IMR-90 (cell line): ENCODE data around the gene SMCP. TPM values are rescaled to one million over a fixed set of nuclear protein-coding genes. Genes with fewer than 3 reads are reported as not detected.

Experiments used
- ATAC-seq: fragments of 200-7000 bp; cut with Tn5 transposase; 2 replicates; pipeline ENCODE4 v1.9.1; 2020; ENCODE audit warnings: low read depth, mild to moderate bottlenecking, moderate library complexity
- Bru-seq: library from RNA; stranded (reverse); fragments of 400-500 nt; gene quantifications from one replicate; lab custom pipeline; 2021; lab: Mats Ljungman, UMichigan
- BruChase-seq, 2 experiments: library from RNA; stranded (reverse); fragments of 400-500 nt; gene quantifications; one replicate each; lab custom pipeline; 2021; lab: Mats Ljungman, UMichigan
- BruUV-seq: library from RNA; stranded (reverse); fragments of 400-500 nt; replicated peaks from 2 replicates; lab custom pipeline; 2021; lab: Mats Ljungman, UMichigan
- CTCF ChIA-PET: fragments of 300-600 bp; formaldehyde crosslinking; extraction: SDS; loops from one replicate; lab custom pipeline; 2021; ENCODE audit warnings: antibody characterized with exemption; lab: Yijun Ruan, JAX
- POLR2A ChIA-PET: fragments of 300-600 bp; sonication (Branson Sonifier 250); formaldehyde crosslinking; loops from one replicate; lab custom pipeline; 2022; ENCODE audit warnings: antibody characterized with exemption; ENCODE audit not compliant: unreplicated experiment; lab: Charles Lee
- DNase-seq: peaks from one replicate; pipeline ENCODE4 v3.0.0; 2013
- H2AFZ ChIP-seq: replicated peaks from 2 replicates; pipeline ENCODE3; 2013; ENCODE audit warnings: low read length, mild to moderate bottlenecking; ENCODE audit not compliant: poor library complexity
- H2AK5ac ChIP-seq: 2 replicates; pipeline ENCODE4 v1.6.1; 2013; ENCODE audit warnings: low read depth, low read length, inconsistent platforms
- H2AK9ac ChIP-seq: replicated peaks from 2 replicates; pipeline ENCODE3; 2013; ENCODE audit warnings: mild to moderate bottlenecking, low read depth, low read length, moderate library complexity; ENCODE audit not compliant: poor library complexity
- H2BK120ac ChIP-seq: 2 replicates; pipeline ENCODE4 v1.6.1; 2013; ENCODE audit warnings: low read depth, low read length, inconsistent platforms
- H2BK15ac ChIP-seq: 3 replicates; pipeline ENCODE4 v1.6.1; 2013; ENCODE audit warnings: low read depth, low read length, inconsistent platforms
- H2BK20ac ChIP-seq: 2 replicates; pipeline ENCODE4 v1.6.1; 2013; ENCODE audit warnings: low read depth, mild to moderate bottlenecking, inconsistent platforms, low read length, moderate library complexity
- H2BK5ac ChIP-seq: 2 replicates; pipeline ENCODE4 v1.6.1; 2013; ENCODE audit warnings: mild to moderate bottlenecking, low read depth, low read length, inconsistent platforms; ENCODE audit not compliant: poor library complexity, severe bottlenecking
- H3K14ac ChIP-seq: replicated peaks from 2 replicates; pipeline ENCODE4 v1.6.1; 2013; ENCODE audit warnings: low read depth, low read length, inconsistent platforms
- H3K18ac ChIP-seq: 2 replicates; pipeline ENCODE4 v1.6.1; 2013; ENCODE audit warnings: low read depth, low read length, control low read depth
- H3K23ac ChIP-seq: 2 replicates; pipeline ENCODE4 v1.6.1; 2013; ENCODE audit warnings: low read depth, low read length, inconsistent platforms
- H3K27ac ChIP-seq: 2 replicates; pipeline ENCODE4 v1.5.1; 2013; ENCODE audit warnings: mild to moderate bottlenecking, control low read depth, low read length; ENCODE audit not compliant: insufficient read depth
- H3K27me3 ChIP-seq: 2 replicates; pipeline ENCODE4 v1.6.1; 2013; ENCODE audit warnings: low read length; ENCODE audit not compliant: control insufficient read depth, insufficient read depth
- H3K36me3 ChIP-seq: 2 replicates; pipeline ENCODE4 v1.6.1; 2013; ENCODE audit warnings: low read length, mixed read lengths; ENCODE audit not compliant: control insufficient read depth, insufficient read depth
- H3K4ac ChIP-seq: 2 replicates; pipeline ENCODE4 v1.6.1; 2013; ENCODE audit warnings: low read depth, low read length, inconsistent platforms
- H3K4me1 ChIP-seq: 2 replicates; pipeline ENCODE4 v1.6.1; 2013; ENCODE audit warnings: low read length, mixed read lengths; ENCODE audit not compliant: control insufficient read depth, insufficient read depth
- H3K4me2 ChIP-seq: 2 replicates; pipeline ENCODE4 v1.6.1; 2013; ENCODE audit warnings: low read depth, mild to moderate bottlenecking, control low read depth, low read length, moderate library complexity
- H3K4me3 ChIP-seq: 2 replicates; pipeline ENCODE4 v1.5.1; 2013; ENCODE audit warnings: low read depth, mild to moderate bottlenecking, control low read depth, low read length, moderate library complexity; ENCODE audit not compliant: insufficient read depth
- H3K56ac ChIP-seq: 2 replicates; pipeline ENCODE4 v1.6.1; 2013; ENCODE audit warnings: low read length, inconsistent platforms; ENCODE audit not compliant: insufficient read depth; ENCODE audit errors: extremely low read depth
- H3K79me1 ChIP-seq, 2 experiments: 2 replicates each; pipeline ENCODE4 v1.6.1; 2013; ENCODE audit warnings: low read length in 2 of 2, inconsistent platforms in 1 of 2, low read depth in 1 of 2
- H3K9ac ChIP-seq: 2 replicates; pipeline ENCODE4 v1.6.1; 2013; ENCODE audit warnings: low read depth, low read length, control low read depth
- H3K9me1 ChIP-seq: 2 replicates; pipeline ENCODE4 v1.6.1; 2013; ENCODE audit warnings: low read length, inconsistent platforms; ENCODE audit not compliant: insufficient read depth
- H3K9me3 ChIP-seq: 2 replicates; pipeline ENCODE4 v1.6.1; 2013; ENCODE audit warnings: low read length; ENCODE audit not compliant: control insufficient read depth, insufficient read depth
- H4K20me1 ChIP-seq: 2 replicates; pipeline ENCODE4 v1.6.1; 2013; ENCODE audit warnings: low read length, inconsistent platforms; ENCODE audit not compliant: insufficient read depth
- H4K5ac ChIP-seq: 2 replicates; pipeline ENCODE4 v1.6.1; 2013; ENCODE audit warnings: mild to moderate bottlenecking, low read depth, low read length, control low read depth
- H4K8ac ChIP-seq, 2 experiments: 2 replicates each; pipeline ENCODE4 v1.6.1; 2013; ENCODE audit warnings: low read depth in 2 of 2, low read length in 2 of 2, control low read depth in 1 of 2, inconsistent platforms in 1 of 2
- H4K91ac ChIP-seq: 2 replicates; pipeline ENCODE4 v1.6.1; 2013; ENCODE audit warnings: low read depth, low read length, inconsistent platforms; ENCODE audit not compliant: insufficient read depth
- MAZ ChIP-seq: IDR thresholded peaks from 2 replicates; pipeline ENCODE4 v1.6.1; 2012; ENCODE audit warnings: low read depth, mild to moderate bottlenecking, low read length, improper control_type of control experiment, moderate library complexity, borderline replicate concordance
- SMC3 ChIP-seq: fragments of 150-350 bp; IDR thresholded peaks from 2 replicates; pipeline ENCODE4 v1.6.1; 2016; ENCODE audit warnings: low read depth, mild to moderate bottlenecking, antibody characterized with exemption, low read length, moderate library complexity
- USF2 ChIP-seq: fragments of 150-350 bp; IDR thresholded peaks from 2 replicates; pipeline ENCODE4 v1.6.1; 2017; ENCODE audit warnings: mild to moderate bottlenecking, antibody characterized with exemption, low read length, low read depth
- WGBS, 2 experiments: methylation state at CpG; one replicate each; pipeline versions ENCODE4 v1.1.5 to v1.1.7; 2013; ENCODE audit warnings: missing lambda C conversion rate in 2 of 2; ENCODE audit not compliant: insufficient read length in 1 of 2; ENCODE audit errors: extremely low coverage in 2 of 2; 5-methylcytosine and 5-hydroxymethylcytosine counted together
- dilution Hi-C: fragments of 300-500 bp; cut with HindIII; formaldehyde crosslinking; loops from one replicate; pipeline ENCODE4 v1.14.3; 2018; ENCODE audit warnings: low sequenced_read_pairs; ENCODE audit not compliant: unreplicated experiment
- in situ Hi-C: fragments of 300-500 bp; cut with MboI; formaldehyde crosslinking; loops from 3 replicates; pipeline ENCODE4 v1.14.3; 2019; ENCODE audit warnings: low sequenced_read_pairs, inconsistent platforms, mixed read lengths
- intact Hi-C: fragments of 100-400 bp; cut with micrococcal nuclease; formaldehyde crosslinking; loops from 2 replicates; pipeline ENCODE4 v1.10.0; 2022
- long read RNA-seq: library from polyadenylated mRNA; unstranded; transcript quantifications from one replicate; pipeline ENCODE4 v2.0.0, GENCODE V29; 2021; ENCODE audit not compliant: unreplicated experiment
- polyA plus RNA-seq, 3 experiments: library from polyadenylated mRNA; depleted of rRNA; stranded (reverse); fragments of >200 nt; gene quantifications; 2 replicates each; pipeline ENCODE4 v1.2.3, GENCODE V29; 2012; ENCODE audit warnings: low replicate concordance in 1 of 3
- total RNA-seq: library from RNA; depleted of rRNA; stranded (reverse); fragments of >200 nt; gene quantifications from 2 replicates; pipeline ENCODE4 v1.2.3, GENCODE V29; 2012; rRNA removed

Gene SMCP
- total RNA-seq (not detected in 2 replicates), polyA plus RNA-seq (2012; rRNA removed) (not detected in 2 replicates), Bru-seq, nascent RNA (not detected), BruChase-seq, experiment 1, labeled RNA remaining after a 6-hour chase (not detected), BruChase-seq, experiment 2, labeled RNA remaining after a 2-hour chase (not detected)
- polyA plus RNA-seq (2012; cell fraction: cytosol; rRNA removed): not detected in 2 replicates
- polyA plus RNA-seq (2012; cell fraction: nucleus; rRNA removed; ENCODE audit: low replicate concordance): not detected in 2 replicates
- long read RNA-seq: 0 reads

- Histone ChIP-seq H3K18ac (no peak within 1 kb of the TSS), H3K23ac (no peak within 1 kb of the TSS), H3K27me3 (no peaks in the 10 kb centered on the region), H4K8ac (no peak within 1 kb of the TSS), H3K27ac (no peak within 1 kb of the TSS), H3K79me1 (no peaks in the 10 kb centered on the region), H2BK20ac (no peak within 1 kb of the TSS), H3K9ac (no peak within 1 kb of the TSS), H3K4me1 (no peaks in the 10 kb centered on the region), H3K56ac (no peak within 1 kb of the TSS), H2BK15ac (no peak within 1 kb of the TSS), H2BK5ac (no peak within 1 kb of the TSS), H3K36me3 (no peaks in the 10 kb centered on the region), H4K20me1 (no peaks in the 10 kb centered on the region), H2AK9ac (no peak within 1 kb of the TSS), H2AFZ (no peak within 1 kb of the TSS), H4K5ac (no peak within 1 kb of the TSS), H3K4me3 (no peak within 1 kb of the TSS), H3K4me2 (no peak within 1 kb of the TSS), H3K9me1 (no peaks in the 10 kb centered on the region), H2BK120ac (no peak within 1 kb of the TSS), H4K91ac (no peak within 1 kb of the TSS), H2AK5ac (no peak within 1 kb of the TSS), H3K14ac (no peak within 1 kb of the TSS), H3K9me3 (no peaks in the 10 kb centered on the region), H3K4ac (no peak within 1 kb of the TSS)
- no CpG with 5 or more reads among the region's 1 CpG for WGBS, 2 experiments
- no peak for TF ChIP-seq USF2
- no peak for TF ChIP-seq MAZ
- TF ChIP-seq SMC3: no peak
- no peak for ATAC-seq
- ChIA-PET POLR2A (no interaction called here), CTCF (no interaction called here)
- dilution Hi-C loops: no loop called here
- no TSS peak for BruUV-seq
- intact Hi-C loops: no loop called here
- no peak for DNase-seq
- in situ Hi-C loops: no loop called here
Measured at GRCh38 chr1:152878042-152878441, at the start of gene SMCP. Gene SMCP (plus strand): TSS chr1:152878322. CDS start chr1:152884423, 6,101 bp downstream.
